Measurements from ENCODE around the gene RTN4RL1. TPM values are rescaled to one million over a fixed set of nuclear protein-coding genes. Genes with fewer than 3 reads are reported as not detected.

Gene RTN4RL1
- total RNA-seq, 2 experiments from 2014 or later: 0.33 to 0.35 TPM

DNA sequence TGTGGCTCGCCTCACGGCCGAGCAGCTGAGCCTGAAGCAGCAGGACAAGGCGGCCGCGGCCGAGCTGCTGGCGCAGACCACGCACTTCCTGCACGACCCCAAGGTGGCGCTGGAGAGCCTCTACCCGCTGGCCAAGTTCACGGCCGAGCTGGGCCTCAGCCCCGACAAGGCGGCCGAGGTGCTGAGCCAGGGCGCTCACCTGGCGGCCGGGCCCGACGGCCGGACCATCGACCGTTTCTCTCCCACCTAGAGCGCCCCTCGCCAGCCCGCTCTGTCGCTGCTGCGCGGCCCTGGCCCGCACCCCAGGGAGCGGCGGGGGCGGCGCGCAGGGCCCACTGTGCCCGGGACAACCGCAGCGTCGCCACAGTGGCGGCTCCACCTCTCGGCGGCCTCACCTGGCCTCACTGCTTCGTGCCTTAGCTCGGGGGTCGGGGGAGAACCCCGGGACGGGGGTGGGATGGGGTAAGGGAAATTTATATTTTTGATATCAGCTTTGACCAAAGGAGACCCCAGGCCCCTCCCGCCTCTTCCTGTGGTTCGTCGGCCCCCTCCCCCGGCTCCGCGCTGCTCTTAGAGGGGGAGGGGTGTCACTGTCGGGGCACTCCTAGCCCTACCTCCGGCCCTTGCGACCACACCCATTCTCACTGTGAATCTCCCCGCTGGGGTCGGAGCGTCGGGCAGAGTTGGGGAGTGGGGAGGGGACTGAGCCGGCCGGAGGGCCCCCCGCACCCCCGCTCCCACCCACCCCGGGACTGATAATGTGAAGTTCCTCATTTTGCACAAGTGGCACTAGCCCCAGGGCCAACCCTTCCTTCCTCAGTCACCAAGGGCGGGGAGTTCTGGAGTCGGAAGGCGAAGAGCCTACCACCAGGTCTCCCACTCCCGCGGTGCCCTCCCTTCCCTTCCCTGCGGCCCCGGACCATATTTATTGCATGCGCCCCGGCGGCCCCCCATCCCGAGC lies 33.7 kb upstream of the RTN4RL1 start:
- Mint-ChIP-seq H3K4me3 (peak overlapping the region; percentile 44), H3K27me3 (peaks cover 1% of the 10 kb centered on the region), H3K36me3 (ENCODE audit: low read depth) (peaks cover 45% of the 10 kb centered on the region), H3K9me3 (no peaks in the 10 kb centered on the region), H3K27ac (peak overlapping the region; percentile 47), H3K4me1 (peaks cover 45% of the 10 kb centered on the region)
- peak; percentile 77 for DNase-seq
- ChIA-PET CTCF (interaction anchor here (0.9 to 7.9 kb wide), 22 partner anchors 11 to 289 kb away, joined by 3 to 210 read pairs (median 4); partner anchors contain the start of gene TSR1), POLR2A (interaction anchor here (0.7 to 5.9 kb wide), 10 partner anchors 11 to 225 kb away, joined by 3 to 94 read pairs (median 4); no protein-coding TSS in a partner anchor)

DNA sequence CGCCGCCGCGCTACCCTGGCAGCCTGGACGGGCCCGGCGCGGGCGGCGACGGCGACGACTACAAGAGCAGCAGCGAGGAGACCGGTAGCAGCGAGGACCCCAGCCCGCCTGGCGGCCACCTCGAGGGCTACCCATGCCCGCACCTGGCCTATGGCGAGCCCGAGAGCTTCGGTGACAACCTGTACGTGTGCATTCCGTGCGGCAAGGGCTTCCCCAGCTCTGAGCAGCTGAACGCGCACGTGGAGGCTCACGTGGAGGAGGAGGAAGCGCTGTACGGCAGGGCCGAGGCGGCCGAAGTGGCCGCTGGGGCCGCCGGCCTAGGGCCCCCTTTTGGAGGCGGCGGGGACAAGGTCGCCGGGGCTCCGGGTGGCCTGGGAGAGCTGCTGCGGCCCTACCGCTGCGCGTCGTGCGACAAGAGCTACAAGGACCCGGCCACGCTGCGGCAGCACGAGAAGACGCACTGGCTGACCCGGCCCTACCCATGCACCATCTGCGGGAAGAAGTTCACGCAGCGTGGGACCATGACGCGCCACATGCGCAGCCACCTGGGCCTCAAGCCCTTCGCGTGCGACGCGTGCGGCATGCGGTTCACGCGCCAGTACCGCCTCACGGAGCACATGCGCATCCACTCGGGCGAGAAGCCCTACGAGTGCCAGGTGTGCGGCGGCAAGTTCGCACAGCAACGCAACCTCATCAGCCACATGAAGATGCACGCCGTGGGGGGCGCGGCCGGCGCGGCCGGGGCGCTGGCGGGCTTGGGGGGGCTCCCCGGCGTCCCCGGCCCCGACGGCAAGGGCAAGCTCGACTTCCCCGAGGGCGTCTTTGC lies 32.8 kb upstream of the RTN4RL1 start:
- POLR2A ChIA-PET: interaction anchor here (0.7 to 5.9 kb wide), 15 partner anchors 12 to 279 kb away, joined by 3 to 94 read pairs (median 4); partner anchors contain the start of genes RTN4RL1, SGSM2 and TSR1
- H3K27me3 Mint-ChIP-seq: peaks cover 6% of the 10 kb centered on the region
- H3K36me3 Mint-ChIP-seq (ENCODE audit: low read depth): peaks cover 40% of the 10 kb centered on the region
- H3K9me3 Mint-ChIP-seq: no peaks in the 10 kb centered on the region
- CTCF ChIA-PET: interaction anchor here (0.9 to 7.9 kb wide), 24 partner anchors 11 to 337 kb away, joined by 3 to 210 read pairs (median 4); partner anchors contain the start of gene TSR1
- peak overlapping the region; percentile 47 for H3K27ac Mint-ChIP-seq
- no peak for DNase-seq
- peaks cover 42% of the 10 kb centered on the region for H3K4me1 Mint-ChIP-seq
- peak overlapping the region; percentile 50 for H3K4me3 Mint-ChIP-seq

DNA sequence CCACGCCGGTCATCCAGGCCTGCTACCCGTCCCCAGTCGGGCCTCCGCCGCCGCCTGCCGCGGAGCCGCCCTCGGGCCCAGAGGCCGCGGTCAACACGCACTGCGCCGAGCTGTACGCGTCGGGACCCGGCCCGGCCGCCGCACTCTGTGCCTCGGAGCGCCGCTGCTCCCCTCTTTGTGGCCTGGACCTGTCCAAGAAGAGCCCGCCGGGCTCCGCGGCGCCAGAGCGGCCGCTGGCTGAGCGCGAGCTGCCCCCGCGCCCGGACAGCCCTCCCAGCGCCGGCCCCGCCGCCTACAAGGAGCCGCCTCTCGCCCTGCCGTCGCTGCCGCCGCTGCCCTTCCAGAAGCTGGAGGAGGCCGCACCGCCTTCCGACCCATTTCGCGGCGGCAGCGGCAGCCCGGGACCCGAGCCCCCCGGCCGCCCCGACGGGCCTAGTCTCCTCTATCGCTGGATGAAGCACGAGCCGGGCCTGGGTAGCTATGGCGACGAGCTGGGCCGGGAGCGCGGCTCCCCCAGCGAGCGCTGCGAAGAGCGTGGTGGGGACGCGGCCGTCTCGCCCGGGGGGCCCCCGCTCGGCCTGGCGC lies 32.1 kb upstream of the RTN4RL1 start:
- no peak for DNase-seq
- Mint-ChIP-seq H3K9me3 (no peaks in the 10 kb centered on the region), H3K4me1 (peaks cover 36% of the 10 kb centered on the region), H3K36me3 (ENCODE audit: low read depth) (peaks cover 34% of the 10 kb centered on the region), H3K27me3 (peaks cover 7% of the 10 kb centered on the region), H3K27ac (no peak overlapping the region), H3K4me3 (no peak overlapping the region)
- CTCF ChIA-PET: interaction anchor here (0.9 to 7.9 kb wide), 18 partner anchors 13 to 408 kb away, joined by 3 to 210 read pairs (median 6); partner anchors contain the start of gene TSR1
- POLR2A ChIA-PET: interaction anchor here (1.1 to 5.9 kb wide), 14 partner anchors 13 to 280 kb away, joined by 3 to 94 read pairs (median 6); partner anchors contain the start of genes RTN4RL1, SGSM2 and TSR1

DNA sequence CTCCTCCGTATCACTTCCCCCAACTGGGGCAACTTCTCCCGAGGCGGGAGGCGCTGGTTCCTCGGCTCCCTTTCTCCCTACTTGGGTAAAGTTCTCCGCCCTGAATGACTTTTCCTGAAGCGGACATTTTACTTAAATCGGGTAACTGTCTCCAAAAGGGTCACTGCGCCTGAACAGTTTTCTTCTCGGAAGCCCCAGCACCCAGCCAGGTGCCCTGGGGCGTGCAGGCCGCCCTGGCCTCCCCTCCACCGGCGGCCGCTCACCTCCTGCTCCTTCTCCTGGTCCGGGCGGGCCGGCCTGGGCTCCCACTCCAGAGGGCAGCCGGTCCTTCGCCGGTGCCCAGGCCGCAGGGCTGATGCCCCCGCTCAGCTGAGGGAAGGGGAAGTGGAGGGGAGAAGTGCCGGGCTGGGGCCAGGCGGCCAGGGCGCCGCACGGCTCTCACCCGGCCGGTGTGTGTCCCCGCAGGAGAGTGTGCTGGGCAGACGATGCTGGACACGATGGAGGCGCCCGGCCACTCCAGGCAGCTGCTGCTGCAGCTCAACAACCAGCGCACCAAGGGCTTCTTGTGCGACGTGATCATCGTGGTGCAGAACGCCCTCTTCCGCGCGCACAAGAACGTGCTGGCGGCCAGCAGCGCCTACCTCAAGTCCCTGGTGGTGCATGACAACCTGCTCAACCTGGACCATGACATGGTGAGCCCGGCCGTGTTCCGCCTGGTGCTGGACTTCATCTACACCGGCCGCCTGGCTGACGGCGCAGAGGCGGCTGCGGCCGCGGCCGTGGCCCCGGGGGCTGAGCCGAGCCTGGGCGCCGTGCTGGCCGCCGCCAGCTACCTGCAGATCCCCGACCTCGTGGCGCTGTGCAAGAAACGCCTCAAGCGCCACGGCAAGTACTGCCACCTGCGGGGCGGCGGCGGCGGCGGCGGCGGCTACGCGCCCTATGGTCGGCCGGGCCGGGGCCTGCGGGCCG lies 31.4 kb upstream of the RTN4RL1 start:
- CTCF ChIA-PET: interaction anchor here (0.9 to 7.9 kb wide), 20 partner anchors 10 to 407 kb away, joined by 3 to 210 read pairs (median 8); partner anchors contain the start of gene RTN4RL1
- peaks cover 14% of the 10 kb centered on the region for H3K27me3 Mint-ChIP-seq
- peak; percentile 69 for DNase-seq
- peak overlapping the region; percentile 78 for H3K27ac Mint-ChIP-seq
- H3K9me3 Mint-ChIP-seq: no peaks in the 10 kb centered on the region
- H3K36me3 Mint-ChIP-seq (ENCODE audit: low read depth): peaks cover 27% of the 10 kb centered on the region
- peak overlapping the region; percentile 79 for H3K4me3 Mint-ChIP-seq
- POLR2A ChIA-PET: interaction anchor here (0.8 to 5.9 kb wide), 20 partner anchors 9 to 340 kb away, joined by 3 to 94 read pairs (median 5); partner anchors contain the start of genes RTN4RL1, SGSM2, SMG6 and SRR
- H3K4me1 Mint-ChIP-seq: peaks cover 33% of the 10 kb centered on the region

DNA sequence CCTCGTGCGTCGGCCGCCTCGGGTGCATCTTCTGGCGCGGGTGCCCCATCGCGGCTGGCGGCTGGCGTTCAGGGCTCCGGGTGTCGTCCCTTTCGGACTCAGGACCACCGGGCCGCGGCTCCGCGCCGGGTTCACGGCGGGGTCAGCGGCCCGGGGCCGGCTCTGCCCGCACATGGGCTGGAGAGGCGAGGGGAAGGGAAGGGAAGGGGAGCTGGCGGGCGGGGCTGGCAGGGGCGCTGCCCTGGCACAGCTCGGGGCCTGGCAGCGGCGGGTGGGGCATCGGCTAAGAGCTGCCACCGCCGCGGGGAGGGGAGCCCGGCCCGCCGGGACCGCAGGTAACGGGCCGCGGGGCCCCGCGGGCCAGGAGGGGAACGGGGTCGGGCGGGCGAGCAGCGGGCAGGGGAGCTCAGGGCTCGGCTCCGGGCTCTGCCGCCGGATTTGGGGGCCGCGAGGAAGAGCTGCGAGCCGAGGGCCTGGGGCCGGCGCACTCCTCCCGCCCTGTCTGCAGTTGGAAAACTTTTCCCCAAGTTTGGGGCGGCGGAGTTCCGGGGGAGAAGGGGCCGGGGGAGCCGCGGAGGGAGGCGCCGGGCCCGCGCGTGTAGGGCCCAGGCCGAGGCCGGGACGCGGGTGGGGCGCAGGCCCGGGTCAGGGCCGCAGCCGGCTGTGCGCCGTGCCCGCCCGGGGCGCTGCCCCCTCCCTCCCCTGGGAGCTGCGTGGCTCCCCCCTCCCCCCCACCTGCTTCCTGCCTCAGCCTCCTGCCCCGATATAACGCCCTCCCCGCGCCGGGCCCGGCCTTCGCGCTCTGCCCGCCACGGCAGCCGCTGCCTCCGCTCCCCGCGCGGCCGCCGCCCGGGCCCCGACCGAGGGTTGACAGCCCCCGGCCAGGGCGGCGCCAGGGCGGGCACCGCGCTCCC lies 30.4 kb upstream of the RTN4RL1 start:
- peak; percentile 65 for DNase-seq
- Mint-ChIP-seq H3K9me3 (no peaks in the 10 kb centered on the region), H3K4me1 (peaks cover 31% of the 10 kb centered on the region), H3K27me3 (peaks cover 17% of the 10 kb centered on the region), H3K36me3 (ENCODE audit: low read depth) (peaks cover 22% of the 10 kb centered on the region), H3K4me3 (peak overlapping the region; percentile 79), H3K27ac (no peak overlapping the region)
- POLR2A ChIA-PET: interaction anchor here (0.6 to 5.9 kb wide), 23 partner anchors 8 to 346 kb away, joined by 3 to 94 read pairs (median 5); partner anchors contain the start of genes SGSM2, SMG6, SRR and TSR1
- CTCF ChIA-PET: interaction anchor here (0.8 to 7.9 kb wide), 25 partner anchors 9 to 392 kb away, joined by 3 to 210 read pairs (median 5); partner anchors contain the start of genes RTN4RL1 and TSR1

DNA sequence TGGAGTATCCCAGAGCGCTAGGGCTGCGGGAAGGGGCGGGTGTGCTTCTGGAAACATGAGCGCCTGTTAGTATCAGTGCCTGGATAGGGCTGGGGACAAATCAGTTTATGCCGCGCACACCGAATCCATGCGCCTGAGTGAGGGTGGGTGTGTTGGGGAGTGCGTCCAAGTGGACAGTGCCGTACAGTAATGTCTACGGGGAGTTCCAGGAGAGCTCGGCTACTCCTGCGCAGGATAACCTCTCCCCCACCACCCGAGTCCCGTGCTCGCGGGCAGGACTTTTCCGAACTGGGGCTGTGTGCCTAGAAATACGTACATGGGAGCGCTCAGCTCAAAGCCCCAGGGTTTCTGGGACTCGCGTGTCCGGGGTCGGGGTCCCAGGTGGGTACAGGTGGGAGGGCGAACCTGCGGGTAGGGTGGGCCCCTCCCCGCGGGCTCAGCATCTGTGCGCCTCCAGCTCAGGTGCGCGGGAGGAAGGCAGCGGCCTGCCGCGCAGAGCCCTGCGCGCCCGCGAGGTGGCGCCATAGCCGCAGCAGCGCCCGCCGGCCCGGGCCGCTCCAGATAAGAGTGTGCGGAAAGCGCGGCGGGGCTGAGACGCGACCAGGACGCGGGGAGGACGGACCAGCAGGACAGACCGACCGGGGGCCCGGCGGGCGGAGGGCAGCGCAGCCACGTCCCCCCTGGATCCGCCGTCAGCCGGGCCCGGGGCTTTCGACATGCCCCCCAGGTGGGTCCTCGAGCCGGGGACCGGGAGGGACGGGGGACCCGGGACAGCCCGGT lies 29.6 kb upstream of the RTN4RL1 start, which contains the start of gene HIC1:
TSS of gene HIC1 (plus strand) at position 592 of the 780 bp plus-strand sequence. CDS start 1,588 bp downstream, outside the sequence.
- Mint-ChIP-seq H3K9me3 (no peaks in the 10 kb centered on the region), H3K36me3 (ENCODE audit: low read depth) (peaks cover 13% of the 10 kb centered on the region), H3K27ac (peak within 1 kb of the TSS; percentile 71), H3K4me1 (peaks cover 24% of the 10 kb centered on the region), H3K4me3 (peak within 1 kb of the TSS; percentile 79), H3K27me3 (peaks cover 17% of the 10 kb centered on the region)
- ChIA-PET POLR2A (interaction anchor here (0.6 to 5.9 kb wide), 25 partner anchors 10 to 347 kb away, joined by 3 to 94 read pairs (median 4); partner anchors contain the start of genes SGSM2, SMG6, SRR and TSR1), CTCF (interaction anchor here (0.6 to 7.9 kb wide), 34 partner anchors 10 to 391 kb away, joined by 3 to 210 read pairs (median 5); partner anchors contain the start of genes RTN4RL1 and TSR1)
- DNase-seq: peak; percentile 85

DNA sequence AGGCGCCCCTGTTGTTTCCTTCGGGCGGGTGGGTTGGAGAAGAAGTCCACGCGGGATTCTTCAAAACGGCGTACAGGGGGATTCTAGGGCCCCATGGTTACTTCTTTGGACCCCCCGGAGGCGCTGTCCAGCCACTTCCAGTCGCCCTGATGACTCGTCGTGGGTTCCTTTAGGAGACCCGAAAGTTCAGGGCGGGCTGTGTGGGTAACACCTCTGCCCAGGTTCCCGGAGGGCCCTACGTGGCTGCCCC lies 29.1 kb upstream of the RTN4RL1 start:
- CTCF ChIA-PET: interaction anchor here (0.6 to 7.9 kb wide), 31 partner anchors 10 to 391 kb away, joined by 3 to 210 read pairs (median 5); partner anchors contain the start of genes RTN4RL1 and TSR1

DNA sequence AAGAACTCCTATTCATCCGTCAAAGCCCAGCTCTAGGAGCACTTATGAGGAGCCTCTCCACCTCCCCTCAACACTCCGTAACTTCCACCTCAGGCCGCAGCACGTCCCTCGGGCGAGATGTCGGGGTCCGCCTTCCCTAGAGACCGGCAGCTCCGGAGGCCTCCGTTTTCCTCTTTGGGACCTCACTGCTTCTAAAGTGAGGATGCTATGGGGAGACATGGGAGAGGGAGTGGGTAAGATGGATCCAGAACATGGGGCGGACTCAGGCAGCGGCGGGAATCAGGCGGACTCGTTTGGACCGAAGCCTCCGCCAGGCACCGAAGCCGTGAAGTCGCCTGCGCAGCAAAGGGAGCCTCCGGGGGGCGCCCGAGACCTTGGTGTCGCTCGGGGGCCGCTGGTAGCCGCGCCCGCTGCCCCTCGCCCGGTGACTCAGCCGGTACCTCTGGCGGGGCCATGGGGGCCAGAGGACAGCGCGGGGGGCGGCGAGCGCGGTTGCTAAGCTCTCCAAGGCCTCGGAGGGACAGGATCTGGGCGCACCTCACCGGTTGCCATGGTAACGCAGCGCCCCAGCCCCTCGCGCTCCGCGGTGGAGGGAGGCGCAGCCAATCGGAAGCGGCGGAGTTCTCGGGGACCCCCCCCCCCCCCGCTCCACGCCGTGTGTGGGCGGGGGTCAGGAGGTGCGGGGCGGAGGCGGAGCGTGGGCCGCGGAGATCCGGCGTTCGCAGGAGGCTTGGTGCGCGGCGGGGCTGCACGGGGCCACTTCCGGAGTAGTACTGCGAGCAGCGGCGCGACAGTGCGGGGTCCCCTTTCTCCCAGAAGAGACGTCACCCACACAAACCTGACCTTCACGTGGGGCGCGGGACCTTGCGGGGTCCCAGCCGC lies 28.5 kb upstream of the RTN4RL1 start:
- CTCF ChIA-PET: interaction anchor here (0.8 to 7.9 kb wide), 15 partner anchors 11 to 330 kb away, joined by 3 to 210 read pairs (median 5); no protein-coding TSS in a partner anchor
- Mint-ChIP-seq H3K9me3 (no peaks in the 10 kb centered on the region), H3K27me3 (peaks cover 18% of the 10 kb centered on the region), H3K4me1 (peaks cover 28% of the 10 kb centered on the region), H3K4me3 (peak overlapping the region; percentile 79), H3K27ac (peak overlapping the region; percentile 71), H3K36me3 (ENCODE audit: low read depth) (peaks cover 8% of the 10 kb centered on the region)
- POLR2A ChIA-PET: interaction anchor here (0.5 to 5.9 kb wide), 12 partner anchors 13 to 283 kb away, joined by 3 to 94 read pairs (median 5); partner anchors contain the start of genes SGSM2, SMG6, SRR and TSR1
- peak; percentile 80 for DNase-seq

More for the DNA sequence above, 29.1 kb upstream of the RTN4RL1 start:
- Mint-ChIP-seq H3K4me1 (peaks cover 22% of the 10 kb centered on the region), H3K27me3 (peaks cover 17% of the 10 kb centered on the region), H3K4me3 (peak overlapping the region; percentile 79), H3K27ac (peak overlapping the region; percentile 71), H3K36me3 (ENCODE audit: low read depth) (peaks cover 8% of the 10 kb centered on the region), H3K9me3 (no peaks in the 10 kb centered on the region)
- peak; percentile 50 for DNase-seq
- POLR2A ChIA-PET: interaction anchor here (0.6 to 5.9 kb wide), 19 partner anchors 12 to 339 kb away, joined by 3 to 94 read pairs (median 7); partner anchors contain the start of genes SGSM2, SMG6, SRR and TSR1
